Tibial nerve (tissue), 4 donors: ENCODE measurements around the gene ACSL1.
"Not testable (repeated sequence)": the region's sequence is repeated elsewhere in the genome, so short reads cannot be mapped to it uniquely, and the experiment has no call there.

Source experiments
- EP300 ChIP-seq, 2 donors: sonication (generic); formaldehyde crosslinking; IDR thresholded peaks; one replicate each; pipeline ENCODE4 v1.6.1; 2017; ENCODE audit warnings: antibody characterized with exemption in 2 of 2, mild to moderate bottlenecking in 1 of 2
- TF ChIP-seq, protein P1 (sequence below), 5 experiments: fragments of 200-600 bp in 3 of 5; fragments of 450-650 bp in 2 of 5; sonication (generic) in 3 of 5; IDR thresholded peaks; one replicate each; pipeline ENCODE4 v1.5.1; 2016 to 2019; ENCODE audit warnings: antibody characterized with exemption in 5 of 5, mild to moderate bottlenecking in 3 of 5, moderate library complexity in 2 of 5

DNA sequence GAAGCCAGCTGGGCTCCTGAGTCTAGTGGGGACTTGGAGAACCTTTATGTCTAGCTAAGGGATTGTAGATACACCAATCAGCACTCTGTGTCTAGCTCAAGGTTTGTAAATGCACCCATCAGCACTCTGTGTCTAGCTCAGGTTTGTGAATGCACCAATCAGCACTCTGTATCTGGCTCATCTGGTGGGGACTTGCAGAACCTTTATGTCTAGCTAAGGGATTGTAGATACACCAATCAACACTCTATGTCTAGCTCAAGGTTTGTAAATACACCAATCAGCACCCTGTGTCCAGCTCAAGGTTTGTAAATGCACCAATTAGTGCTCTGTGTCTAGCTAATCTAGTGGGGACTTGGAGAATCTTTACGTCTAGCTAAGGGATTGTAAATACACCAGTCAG lies 84.1 kb downstream of the ACSL1 start:
- TF ChIP-seq, protein P1, sequence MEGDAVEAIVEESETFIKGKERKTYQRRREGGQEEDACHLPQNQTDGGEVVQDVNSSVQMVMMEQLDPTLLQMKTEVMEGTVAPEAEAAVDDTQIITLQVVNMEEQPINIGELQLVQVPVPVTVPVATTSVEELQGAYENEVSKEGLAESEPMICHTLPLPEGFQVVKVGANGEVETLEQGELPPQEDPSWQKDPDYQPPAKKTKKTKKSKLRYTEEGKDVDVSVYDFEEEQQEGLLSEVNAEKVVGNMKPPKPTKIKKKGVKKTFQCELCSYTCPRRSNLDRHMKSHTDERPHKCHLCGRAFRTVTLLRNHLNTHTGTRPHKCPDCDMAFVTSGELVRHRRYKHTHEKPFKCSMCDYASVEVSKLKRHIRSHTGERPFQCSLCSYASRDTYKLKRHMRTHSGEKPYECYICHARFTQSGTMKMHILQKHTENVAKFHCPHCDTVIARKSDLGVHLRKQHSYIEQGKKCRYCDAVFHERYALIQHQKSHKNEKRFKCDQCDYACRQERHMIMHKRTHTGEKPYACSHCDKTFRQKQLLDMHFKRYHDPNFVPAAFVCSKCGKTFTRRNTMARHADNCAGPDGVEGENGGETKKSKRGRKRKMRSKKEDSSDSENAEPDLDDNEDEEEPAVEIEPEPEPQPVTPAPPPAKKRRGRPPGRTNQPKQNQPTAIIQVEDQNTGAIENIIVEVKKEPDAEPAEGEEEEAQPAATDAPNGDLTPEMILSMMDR (IDR thresholded peaks at IDR 0.05), result not testable (repeated sequence)
- not testable (repeated sequence) for TF ChIP-seq EP300 (IDR thresholded peaks at IDR 0.05)
